CD4-positive, alpha-beta T cell treated with Interleukin-4 for 4 hours (primary cell): ENCODE data around the gene MCCD1.
A peak's percentile ranks its signal among the peaks of the same experiment; 100 is the strongest.

ENCODE experiments used
- DNase-seq: peaks from one replicate; pipeline ENCODE4 v3.0.0-alpha.2; 2020

The MCCD1 gene

GRCh38 chr6:31573239-31574105 lies 44.7 kb downstream of the MCCD1 start:
- DNase-seq, result no peak

- DNase-seq, result no peak
Measured at GRCh38 chr6:31574106-31575061, 45.6 kb downstream of the MCCD1 start.

GRCh38 chr6:31575335-31575901 lies 46.7 kb downstream of the MCCD1 start, which contains the start of gene TNF:
TNF (plus strand) TSS chr6:31575565; CDS start chr6:31575742, 177 bp downstream.
- peak; percentile 89 for DNase-seq

- DNase-seq, result no peak
Measured at GRCh38 chr6:31575952-31576685, 47.4 kb downstream of the MCCD1 start.

GRCh38 chr6:31576897-31577578 lies 48.3 kb downstream of the MCCD1 start:
- DNase-seq, result peak; percentile 53

- no peak for DNase-seq
Measured at GRCh38 chr6:31577579-31577966, 48.8 kb downstream of the MCCD1 start.

- no peak for DNase-seq
Measured at GRCh38 chr6:31578184-31579118, 49.7 kb downstream of the MCCD1 start.

GRCh38 chr6:31579119-31579505 lies 50.4 kb downstream of the MCCD1 start:
- no peak for DNase-seq
